Progenitor cell of endocrine pancreas (in vitro differentiated cells): ENCODE data around the gene ORC4. TPM values are rescaled to one million over a fixed set of nuclear protein-coding genes. Genes with fewer than 3 reads are reported as not detected.
"Not testable (repeated sequence)": the region's sequence is repeated elsewhere in the genome, so short reads cannot be mapped to it uniquely, and the experiment has no call there.

Source experiments
- DNase-seq: peaks from one replicate; pipeline ENCODE4 v3.0.0; 2021; ENCODE audit warnings: low spot score; ENCODE audit not compliant: unreplicated experiment
- H3K27ac Mint-ChIP-seq: 2 replicates; pipeline ENCODE4 v1.8.0; 2021; ENCODE audit warnings: mild to moderate bottlenecking, moderate library complexity, mixed read lengths
- H3K27me3 Mint-ChIP-seq: 2 replicates; pipeline ENCODE4 v1.8.0; 2021; ENCODE audit warnings: mixed read lengths
- H3K36me3 Mint-ChIP-seq: 2 replicates; pipeline ENCODE4 v1.8.0; 2022; ENCODE audit warnings: mixed read lengths; ENCODE audit not compliant: insufficient read depth
- H3K4me1 Mint-ChIP-seq: 2 replicates; pipeline ENCODE4 v1.8.0; 2021; ENCODE audit warnings: low read depth, mixed read lengths
- H3K4me3 Mint-ChIP-seq: 2 replicates; pipeline ENCODE4 v1.8.0; 2021; ENCODE audit warnings: low read depth, mild to moderate bottlenecking, moderate library complexity, mixed read lengths
- H3K9me3 Mint-ChIP-seq: 2 replicates; pipeline ENCODE4 v1.8.0; 2021; ENCODE audit warnings: low read depth, mixed read lengths
- CTCF ChIP-seq: fragments of 200-600 bp; sonication (generic); IDR thresholded peaks from one replicate; pipeline ENCODE4 v1.5.0; 2021; ENCODE audit warnings: antibody characterized with exemption, mild to moderate bottlenecking; ENCODE audit not compliant: unreplicated experiment
- total RNA-seq: library from RNA; stranded (reverse); gene quantifications from 2 replicates; pipeline ENCODE4 v1.2.1, GENCODE V29; 2021

Gene ORC4
- total RNA-seq, 1 donor from 2014 or later: 77.1 TPM

- Mint-ChIP-seq H3K36me3 (peaks cover 32% of the 10 kb centered on the region), H3K27me3 (no peaks in the 10 kb centered on the region), H3K9me3 (peaks cover 15% of the 10 kb centered on the region), H3K4me3 (no peak overlapping the region), H3K4me1 (no peaks in the 10 kb centered on the region), H3K27ac (no peak overlapping the region)
- TF ChIP-seq CTCF: no peak
- no peak for DNase-seq
Measured at GRCh38 chr2:147996828-147997227, 23.7 kb downstream of the ORC4 start.

GRCh38 chr2:147994965-147995364 is 25.6 kb downstream of the ORC4 start:
- H3K36me3 Mint-ChIP-seq: peaks cover 31% of the 10 kb centered on the region
- not testable (repeated sequence) for H3K4me1 Mint-ChIP-seq, DNase-seq, H3K27ac Mint-ChIP-seq, H3K27me3 Mint-ChIP-seq, H3K4me3 Mint-ChIP-seq
- H3K9me3 Mint-ChIP-seq: peaks cover 13% of the 10 kb centered on the region

GRCh38 chr2:147989809-147990403 is 30.6 kb downstream of the ORC4 start:
- Mint-ChIP-seq H3K4me1 (peaks cover 9% of the 10 kb centered on the region), H3K4me3 (no peak overlapping the region), H3K27me3 (no peaks in the 10 kb centered on the region), H3K27ac (peak overlapping the region; percentile 40), H3K9me3 (peaks cover 5% of the 10 kb centered on the region), H3K36me3 (peaks cover 7% of the 10 kb centered on the region)
- TF ChIP-seq CTCF: peak; percentile 58
- no peak for DNase-seq

GRCh38 chr2:147989102-147989501 is 31.4 kb downstream of the ORC4 start:
- no peak for DNase-seq
- Mint-ChIP-seq H3K4me3 (no peak overlapping the region), H3K36me3 (peaks cover 3% of the 10 kb centered on the region), H3K4me1 (peaks cover 9% of the 10 kb centered on the region), H3K27me3 (no peaks in the 10 kb centered on the region), H3K27ac (peak overlapping the region; percentile 20), H3K9me3 (peaks cover 1% of the 10 kb centered on the region)
- no peak for TF ChIP-seq CTCF

DNA sequence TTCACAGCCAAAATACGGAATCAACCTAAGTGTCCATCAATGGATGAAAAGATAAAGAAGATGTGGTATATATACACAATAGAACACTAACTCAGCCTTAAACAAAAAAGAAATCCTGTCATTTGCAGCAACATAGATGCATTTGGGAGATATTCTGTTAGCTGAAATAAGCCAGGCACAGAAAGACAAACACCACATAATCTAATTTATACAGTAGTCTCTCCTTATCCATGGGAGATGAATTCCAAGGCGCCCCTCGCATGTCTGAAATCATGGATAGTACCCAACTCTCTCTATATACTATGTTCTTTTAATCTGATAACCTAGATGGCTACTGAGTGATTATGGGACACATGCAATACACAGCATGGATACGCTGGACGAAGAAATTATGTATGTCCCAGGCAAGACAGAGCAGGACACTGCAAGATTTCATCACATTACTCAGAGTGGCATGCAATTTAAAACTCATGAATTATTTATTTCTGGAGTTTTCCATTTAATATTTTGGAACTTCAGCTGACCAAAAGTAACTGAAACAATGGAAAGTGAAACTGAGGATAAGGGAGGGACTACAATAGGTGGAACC is 39.5 kb downstream of the ORC4 start:
- TF ChIP-seq CTCF: no peak
- Mint-ChIP-seq H3K4me1 (peaks cover 5% of the 10 kb centered on the region), H3K36me3 (peaks cover 19% of the 10 kb centered on the region), H3K9me3 (peaks cover 11% of the 10 kb centered on the region), H3K4me3 (no peak overlapping the region), H3K27me3 (no peaks in the 10 kb centered on the region), H3K27ac (no peak overlapping the region)
- no peak for DNase-seq

GRCh38 chr2:147977679-147978078 is 42.9 kb downstream of the ORC4 start:
- no peak for DNase-seq
- H3K36me3 Mint-ChIP-seq: peaks cover 22% of the 10 kb centered on the region
- H3K4me1 Mint-ChIP-seq: peaks cover 6% of the 10 kb centered on the region
- no peak overlapping the region for H3K27ac Mint-ChIP-seq
- no peak overlapping the region for H3K4me3 Mint-ChIP-seq
- no peak for TF ChIP-seq CTCF
- peaks cover 11% of the 10 kb centered on the region for H3K9me3 Mint-ChIP-seq
- H3K27me3 Mint-ChIP-seq: no peaks in the 10 kb centered on the region
